Retinal pigment epithelial cell (primary cell): Measurements from ENCODE around the gene MARCHF4.

Experiments used
- DNase-seq: peaks from one replicate; pipeline ENCODE4 v3.0.0-alpha.2; 2010; ENCODE audit warnings: low read depth
- H3K4me3 ChIP-seq: 2 replicates; pipeline ENCODE4 v1.5.1; 2011; ENCODE audit warnings: mild to moderate bottlenecking, low read length, control low read depth, moderate library complexity
- CTCF ChIP-seq: conservative IDR thresholded peaks from 2 replicates; pipeline ENCODE4 v1.5.1; 2011; ENCODE audit warnings: low read depth, low read length, control low read depth, inconsistent platforms

The MARCHF4 gene

GRCh38 chr2:216350214-216350791, 22.0 kb downstream of the MARCHF4 start:
- no peak overlapping the region for H3K4me3 ChIP-seq
- no peak for DNase-seq
- TF ChIP-seq CTCF: no peak

- TF ChIP-seq CTCF: no peak
- no peak for DNase-seq
Measured at GRCh38 chr2:216349366-216349765, 22.9 kb downstream of the MARCHF4 start.

GRCh38 chr2:216348756-216349308, 23.5 kb downstream of the MARCHF4 start:
- no peak for TF ChIP-seq CTCF
- no peak for DNase-seq
- H3K4me3 ChIP-seq: no peak overlapping the region

More at GRCh38 chr2:216349366-216349765, 22.9 kb downstream of the MARCHF4 start:
- H3K4me3 ChIP-seq: no peak overlapping the region

- TF ChIP-seq CTCF: no peak
- no peak for DNase-seq
Measured at GRCh38 chr2:216346781-216347180, 25.5 kb downstream of the MARCHF4 start.

GRCh38 chr2:216345846-216346245, 26.4 kb downstream of the MARCHF4 start:
- no peak for TF ChIP-seq CTCF
- no peak overlapping the region for H3K4me3 ChIP-seq
- no peak for DNase-seq

More at GRCh38 chr2:216346781-216347180, 25.5 kb downstream of the MARCHF4 start:
- no peak overlapping the region for H3K4me3 ChIP-seq

- no peak for TF ChIP-seq CTCF
- DNase-seq: no peak
- H3K4me3 ChIP-seq: no peak overlapping the region
Measured at GRCh38 chr2:216344950-216345300, 27.4 kb downstream of the MARCHF4 start.

GRCh38 chr2:216344206-216344949, 27.9 kb downstream of the MARCHF4 start:
- H3K4me3 ChIP-seq: no peak overlapping the region
- no peak for TF ChIP-seq CTCF
- DNase-seq: no peak
